ENCODE measurements around the gene UBE2E1. TPM values are rescaled to one million over a fixed set of nuclear protein-coding genes. Genes with fewer than 3 reads are reported as not detected.

Gene UBE2E1
- 66.2 TPM for total RNA-seq

- DNase-seq (ENCODE audit: low spot score) = peak; percentile 71
These were observed at the start of gene UBE2E1 for GRCh38 chr3:23805633-23806533. Gene UBE2E1, plus strand, starts transcription at chr3:23805955. Its CDS starts 1,315 bp downstream, at chr3:23807270.

DNA sequence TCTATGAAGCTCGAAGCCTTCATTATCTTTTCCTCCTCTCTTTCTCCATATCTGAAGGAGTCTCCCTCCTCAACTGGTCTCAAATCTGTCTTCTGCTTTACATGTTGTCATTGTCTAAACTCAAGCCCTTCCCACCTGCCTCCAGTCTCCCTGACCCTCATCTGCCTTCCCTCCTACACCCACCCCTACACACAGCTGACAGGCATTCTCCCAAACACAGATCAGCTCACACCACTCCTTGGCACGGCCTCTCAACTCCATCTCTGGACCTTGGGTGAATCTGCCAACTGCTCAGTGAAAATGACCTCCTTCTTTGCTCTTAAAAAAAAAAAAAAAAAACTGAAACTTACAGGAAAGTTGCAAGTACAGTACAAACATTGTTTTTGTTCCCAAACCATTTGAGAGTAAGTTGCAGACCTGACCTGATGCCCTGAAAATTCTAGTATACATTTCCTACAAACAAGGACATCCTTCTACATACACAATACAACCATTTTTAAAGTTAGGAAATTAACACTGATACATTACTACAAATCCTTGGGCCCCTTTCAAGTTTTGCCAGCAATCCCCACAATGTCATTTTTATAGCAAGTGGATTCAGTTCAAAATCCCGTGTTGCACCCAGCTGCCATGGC, 49.4 kb upstream of the UBE2E1 start:
- no peak for DNase-seq (ENCODE audit: low spot score)

DNA sequence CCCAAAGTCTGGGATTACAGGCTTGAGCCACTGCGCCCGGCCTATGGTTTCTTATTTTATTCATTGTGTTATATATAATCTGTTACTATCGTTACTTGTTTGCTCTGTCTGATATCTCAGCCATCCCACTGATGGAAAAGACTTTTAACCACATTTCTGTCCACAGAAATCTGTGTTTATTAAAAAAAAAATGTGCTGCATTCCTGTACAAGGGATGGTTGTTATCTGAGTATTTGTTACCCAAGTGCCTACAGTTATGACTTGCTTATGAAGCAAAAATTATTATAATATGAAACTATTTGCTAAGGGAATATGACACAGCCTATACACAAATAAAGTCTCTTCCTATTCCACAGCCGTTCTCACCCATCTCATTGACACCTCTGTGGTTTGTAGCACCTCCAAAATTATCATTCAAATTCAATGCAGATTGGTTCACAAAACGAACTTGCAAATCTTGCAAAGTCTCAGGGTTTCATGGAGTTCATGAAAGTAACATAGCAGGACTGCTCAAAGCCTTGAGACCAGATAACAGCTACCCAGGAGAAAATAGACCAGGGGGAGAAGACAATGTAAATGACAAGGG, 47.4 kb upstream of the UBE2E1 start:
- DNase-seq (ENCODE audit: low spot score) = no peak

DNA sequence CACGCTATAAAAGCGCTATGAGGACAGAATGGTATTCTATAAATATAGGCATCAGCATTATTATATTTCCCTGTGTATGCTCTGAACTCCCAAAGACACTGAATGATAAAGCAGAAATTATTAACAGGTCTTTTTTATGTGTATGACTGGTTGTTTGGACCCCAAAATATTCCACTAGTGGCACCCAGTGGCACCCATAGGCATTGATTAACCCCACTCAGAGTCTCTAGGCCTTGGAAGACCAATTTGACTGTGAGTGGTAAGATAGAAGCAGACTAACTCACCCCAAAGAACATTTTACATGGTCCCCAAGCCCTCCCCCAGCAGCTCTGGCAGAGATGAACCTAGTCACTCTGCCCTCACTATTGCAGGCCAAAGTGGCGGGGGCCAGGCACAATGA, 45.4 kb upstream of the UBE2E1 start:
- DNase-seq (ENCODE audit: low spot score) = no peak

- DNase-seq (ENCODE audit: low spot score) = no peak
These were observed 44.8 kb upstream of the UBE2E1 start for GRCh38 chr3:23760871-23761373.

- no peak for DNase-seq (ENCODE audit: low spot score)
These were observed 44.3 kb upstream of the UBE2E1 start for GRCh38 chr3:23761440-23761896.

- DNase-seq (ENCODE audit: low spot score) = no peak
These were observed 43.5 kb upstream of the UBE2E1 start for GRCh38 chr3:23762214-23762613.

DNA sequence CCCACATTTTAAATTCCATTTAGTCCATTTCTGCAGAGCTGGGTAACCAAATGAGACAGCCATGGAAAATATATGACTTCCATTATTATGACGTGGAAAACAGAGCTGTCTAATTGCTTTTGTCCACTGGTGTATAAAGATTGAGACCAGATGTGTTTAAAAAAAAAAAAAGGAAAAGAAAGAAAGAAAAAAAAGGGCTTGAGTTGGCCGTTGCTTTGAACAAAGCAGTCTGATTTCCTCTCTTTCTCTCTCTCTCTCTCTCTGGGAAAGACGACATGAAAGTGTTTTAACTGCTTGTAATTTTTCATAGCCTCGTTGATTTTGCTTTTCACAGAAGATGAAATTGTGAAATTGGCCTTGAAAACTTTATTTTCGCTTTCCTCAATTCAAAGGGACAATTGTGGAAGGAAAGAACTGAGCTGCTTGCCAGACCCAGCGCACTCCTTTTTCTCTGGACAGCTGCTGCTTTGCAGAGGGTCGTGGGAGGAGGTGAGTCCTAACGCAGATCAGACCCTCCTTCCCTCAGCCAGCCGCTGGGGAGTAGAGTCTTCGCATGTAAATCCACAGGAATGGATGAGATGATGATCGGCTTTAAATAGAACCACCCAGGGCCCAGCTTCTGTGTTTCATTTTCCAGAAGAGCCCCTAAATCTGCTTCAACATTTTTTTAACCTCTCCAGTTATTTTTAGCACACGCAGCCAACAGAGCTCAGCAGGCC, 42.8 kb upstream of the UBE2E1 start:
- no peak for DNase-seq (ENCODE audit: low spot score)

DNA sequence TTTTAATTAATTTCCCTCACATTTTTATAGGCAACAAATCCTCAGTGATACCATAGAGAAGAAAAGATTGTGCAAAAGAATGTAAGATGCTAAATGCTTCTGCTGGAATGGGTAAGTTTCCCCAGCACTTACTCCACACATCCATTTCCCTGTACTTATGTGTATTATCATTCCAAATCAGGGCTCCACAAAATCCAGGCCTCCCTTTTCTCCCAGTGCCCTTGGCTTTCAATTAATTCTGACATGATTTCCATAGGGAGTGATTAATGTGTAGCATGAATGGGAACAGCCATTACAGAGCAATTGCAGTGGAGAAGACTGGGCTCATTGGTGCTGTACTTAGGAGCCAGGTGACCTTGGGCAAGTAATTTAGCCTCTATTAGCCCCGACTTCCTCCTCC, 41.3 kb upstream of the UBE2E1 start:
- DNase-seq (ENCODE audit: low spot score) = no peak

DNA sequence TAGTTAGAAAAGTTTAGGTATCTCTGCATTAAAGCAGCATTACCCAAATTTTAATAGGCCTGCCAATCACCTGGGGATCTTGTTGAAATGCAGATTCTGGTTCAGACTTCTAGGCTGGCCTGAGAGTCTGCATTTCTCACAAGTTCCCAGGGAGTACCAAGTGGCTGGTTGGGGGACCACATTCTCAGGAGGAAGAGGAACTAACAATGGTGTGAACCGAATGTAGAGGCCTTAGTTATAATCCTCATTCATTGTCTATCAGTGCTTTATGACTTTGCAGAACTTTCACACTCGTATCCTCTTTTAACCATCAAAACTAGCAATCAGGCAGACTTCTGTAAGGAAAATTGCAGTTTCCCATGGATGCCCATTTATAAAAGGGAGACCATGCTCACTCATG, 38.2 kb upstream of the UBE2E1 start:
- no peak for DNase-seq (ENCODE audit: low spot score)

- DNase-seq (ENCODE audit: low spot score) = no peak
These were observed 30.4 kb upstream of the UBE2E1 start for GRCh38 chr3:23775254-23775909.

GRCh38 chr3:23776352-23776891, 29.3 kb upstream of the UBE2E1 start:
- no peak for DNase-seq (ENCODE audit: low spot score)

- DNase-seq (ENCODE audit: low spot score) = no peak
These were observed 27.3 kb upstream of the UBE2E1 start for GRCh38 chr3:23778446-23778845.

GRCh38 chr3:23779841-23780240, 25.9 kb upstream of the UBE2E1 start:
- no peak for DNase-seq (ENCODE audit: low spot score)

DNA sequence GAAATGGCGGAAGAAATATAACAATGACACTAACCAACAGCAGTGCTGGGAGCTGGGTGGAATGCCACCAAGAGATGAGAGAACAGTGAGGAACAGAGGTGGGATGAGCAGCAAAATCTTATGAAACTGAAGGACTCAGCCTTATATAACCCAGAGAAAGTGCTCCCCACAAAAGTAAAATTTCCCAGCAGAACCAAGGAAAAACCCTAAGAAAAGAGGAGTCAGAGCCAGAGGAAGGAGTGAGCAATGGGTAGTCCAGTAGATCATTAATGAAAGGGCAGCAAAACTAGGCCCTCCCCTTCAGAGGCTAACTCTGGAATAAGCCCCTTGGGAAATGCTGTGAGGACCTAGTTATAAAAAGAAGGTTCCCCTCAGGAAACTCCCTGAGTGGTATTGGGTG, 24.7 kb upstream of the UBE2E1 start:
- DNase-seq (ENCODE audit: low spot score) = no peak

DNA sequence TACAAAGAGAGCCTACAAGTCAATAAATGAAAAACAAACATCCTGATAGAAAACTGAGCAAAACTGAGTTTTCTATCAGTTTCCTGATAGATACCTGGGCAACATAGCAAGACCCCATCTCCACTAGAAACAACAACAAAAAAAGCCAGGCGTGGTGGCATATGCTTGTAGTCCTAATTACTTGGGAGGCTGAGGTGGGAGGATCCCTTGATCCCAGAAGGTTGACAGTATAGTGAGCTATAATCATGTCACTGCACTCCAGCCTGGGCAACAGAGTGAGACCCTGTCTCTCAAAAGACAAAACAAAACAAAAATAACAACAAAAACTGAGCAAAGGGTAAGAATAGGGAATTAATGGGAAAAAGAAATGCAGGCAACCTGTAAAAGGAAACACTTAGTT, 23.9 kb upstream of the UBE2E1 start:
- no peak for DNase-seq (ENCODE audit: low spot score)

DNA sequence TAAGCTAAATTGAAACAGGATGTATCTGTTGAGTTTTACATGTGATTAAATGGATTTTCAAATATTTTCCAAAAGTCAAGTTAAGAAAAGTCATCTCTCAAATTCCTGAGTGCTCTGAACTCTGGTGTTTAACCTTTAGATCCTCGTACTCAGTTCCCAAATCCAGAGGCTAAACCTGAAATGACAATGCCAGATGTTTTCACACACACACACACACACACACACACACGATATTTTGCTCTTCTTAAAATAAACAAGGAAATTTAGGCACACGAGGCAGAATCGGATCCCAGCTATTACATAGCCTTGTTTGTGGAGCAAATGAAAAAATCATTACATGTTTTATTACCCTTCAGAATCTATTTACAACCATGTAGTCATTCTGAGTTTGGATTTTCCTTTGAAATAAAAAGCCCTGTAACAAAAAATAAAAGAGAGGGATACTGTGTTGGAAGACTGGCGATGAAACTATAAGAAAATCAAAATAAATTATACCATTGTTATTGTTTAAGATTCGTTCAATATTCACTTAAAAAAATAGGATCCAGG, 20.6 kb upstream of the UBE2E1 start:
- no peak for DNase-seq (ENCODE audit: low spot score)

DNA sequence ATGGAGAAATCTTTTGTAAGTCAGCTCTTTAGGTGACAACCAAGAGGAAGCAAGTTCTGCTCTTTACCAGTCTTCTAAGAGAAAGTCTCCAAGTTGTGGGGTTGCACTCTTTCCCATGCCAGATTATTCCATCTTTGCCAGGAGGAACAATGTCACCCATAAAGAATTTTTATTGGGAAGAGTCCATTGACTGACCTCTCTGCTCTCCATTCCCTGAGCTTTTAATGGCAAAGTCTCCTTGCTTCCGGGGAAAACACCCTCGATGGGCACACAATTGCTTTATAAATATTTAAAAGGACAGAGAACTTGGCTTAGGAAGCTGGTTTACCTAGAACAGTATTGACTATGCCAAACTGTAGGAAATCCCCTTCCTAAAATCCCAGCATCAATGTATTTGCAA, 19.9 kb upstream of the UBE2E1 start:
- DNase-seq (ENCODE audit: low spot score) = no peak

DNA sequence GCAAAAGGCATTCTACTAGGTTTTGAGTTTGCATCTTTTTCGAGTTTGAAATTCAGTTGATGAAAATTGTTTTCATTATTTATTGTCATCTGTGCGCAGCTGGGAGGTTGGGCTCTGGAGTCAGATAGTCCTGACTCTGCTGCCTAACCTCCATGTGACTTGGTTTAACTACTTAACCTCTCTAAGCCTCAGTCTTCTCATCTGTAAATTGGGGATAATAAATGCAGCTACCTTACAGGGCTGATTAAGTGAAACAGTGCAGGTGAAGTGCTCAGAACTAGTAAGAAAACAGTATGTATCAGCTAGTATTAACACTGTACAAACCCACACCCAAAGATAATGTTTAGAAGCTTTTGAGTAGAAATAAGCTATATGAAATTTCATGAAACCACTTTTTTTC, 14.1 kb upstream of the UBE2E1 start:
- no peak for DNase-seq (ENCODE audit: low spot score)

GRCh38 chr3:23793528-23794134, 12.1 kb upstream of the UBE2E1 start:
- no peak for DNase-seq (ENCODE audit: low spot score)

All from mucosa of gallbladder (tissue), 1 donor.